Right ventricle myocardium inferior (tissue), 1 donor: ENCODE data around the gene FHOD1. TPM values are rescaled to one million over a fixed set of nuclear protein-coding genes. Genes with fewer than 3 reads are reported as not detected.
A peak's percentile ranks its signal among the peaks of the same experiment; 100 is the strongest.

Source experiments
- ATAC-seq: fragments of 200-7000 bp; cut with Tn5 transposase; one replicate; pipeline ENCODE4 v1.9.1; 2020; ENCODE audit warnings: mild to moderate bottlenecking, moderate library complexity
- DNase-seq: peaks from one replicate; pipeline ENCODE4 v3.0.0; 2021; ENCODE audit errors: missing footprints
- intact Hi-C: fragments of 100-400 bp; cut with DNase I; formaldehyde crosslinking; loops from one replicate; pipeline ENCODE4 v1.11.0; 2022
- total RNA-seq: library from RNA; stranded (reverse); fragmentation: NEBNext Ultra II Directional; extraction: Animal tissue kit (Norgen Biotek cat#: 25700); gene quantifications from one replicate; pipeline ENCODE4 v1.2.1, GENCODE V29; 2021
- donor health status: DM: no; HTN: yes; CAD: no; lungs with severe emphysema.

FHOD1 gene
- total RNA-seq, 1 donor from 2014 or later: 15.3 TPM

- ATAC-seq (no peak), DNase-seq (no peak)
- intact Hi-C loops: no loop called here
These were observed 44.3 kb downstream of the FHOD1 start for GRCh38 chr16:67202956-67203493.

GRCh38 chr16:67202426-67202825 lies 44.9 kb downstream of the FHOD1 start:
- intact Hi-C loops: no loop called here
- ATAC-seq (no peak), DNase-seq (no peak)

- intact Hi-C loops: no loop called here
- ATAC-seq: no peak
- DNase-seq: no peak
These were observed 45.6 kb downstream of the FHOD1 start for GRCh38 chr16:67201411-67202345.

- intact Hi-C loops: no loop called here
- ATAC-seq (no peak), DNase-seq (peak; percentile 53)
These were observed 46.8 kb downstream of the FHOD1 start for GRCh38 chr16:67200491-67200890.

- ATAC-seq: peak; percentile 24
- intact Hi-C loops: no loop called here
- peak; percentile 47 for DNase-seq
These were observed 47.5 kb downstream of the FHOD1 start for GRCh38 chr16:67199808-67200198.

GRCh38 chr16:67199011-67199807 lies 48.1 kb downstream of the FHOD1 start, which contains the start of gene ELMO3:
TSS of gene ELMO3 (plus strand) at chr16:67199131. CDS start at chr16:67199327, 196 bp downstream.
- ATAC-seq: peak; percentile 22
- intact Hi-C loops: no loop called here
- peak; percentile 73 for DNase-seq

GRCh38 chr16:67198238-67198734 lies 49.0 kb downstream of the FHOD1 start:
- DNase-seq: peak; percentile 56
- intact Hi-C loops: no loop called here

GRCh38 chr16:67197704-67198103 lies 49.6 kb downstream of the FHOD1 start:
- intact Hi-C loops: no loop called here
- DNase-seq: no peak
- no peak for ATAC-seq

More at GRCh38 chr16:67198238-67198734, 49.0 kb downstream of the FHOD1 start:
- ATAC-seq: no peak

GRCh38 chr16:67196881-67197280 lies 50.4 kb downstream of the FHOD1 start:
- intact Hi-C loops: no loop called here
- DNase-seq (no peak), ATAC-seq (no peak)

- intact Hi-C loops: no loop called here
- DNase-seq (no peak), ATAC-seq (no peak)
These were observed 51.6 kb downstream of the FHOD1 start for GRCh38 chr16:67195676-67196075.

GRCh38 chr16:67194260-67194659 lies 53.0 kb downstream of the FHOD1 start:
- intact Hi-C loops: no loop called here
- no peak for ATAC-seq
- DNase-seq: no peak

- ATAC-seq: no peak
- intact Hi-C loops: no loop called here
- DNase-seq: no peak
These were observed 53.7 kb downstream of the FHOD1 start for GRCh38 chr16:67193536-67193935.

GRCh38 chr16:67192781-67193361 lies 54.4 kb downstream of the FHOD1 start:
- DNase-seq (no peak), ATAC-seq (no peak)
- intact Hi-C loops: loop anchor here (1.0 kb wide), 1 partner anchor 34 kb away; the partner anchor contains the start of gene TMEM208

- intact Hi-C loops: loop anchor here (1.0 kb wide), 1 partner anchor 35 kb away; the partner anchor contains the start of gene TMEM208
- DNase-seq (peak; percentile 97), ATAC-seq (peak; percentile 94)
These were observed 55.1 kb downstream of the FHOD1 start, which contains the start of gene E2F4 for GRCh38 chr16:67191995-67192681. TSS of gene E2F4 (plus strand) at chr16:67192155. CDS start at chr16:67192228, 73 bp downstream.

- ATAC-seq (no peak), DNase-seq (no peak)
- intact Hi-C loops: no loop called here
These were observed 55.8 kb downstream of the FHOD1 start for GRCh38 chr16:67191411-67191994.

- no peak for ATAC-seq
- no peak for DNase-seq
- intact Hi-C loops: no loop called here
These were observed 56.6 kb downstream of the FHOD1 start for GRCh38 chr16:67190448-67191399.

GRCh38 chr16:67190041-67190440 lies 57.2 kb downstream of the FHOD1 start, which contains the start of gene EXOC3L1:
TSS of gene EXOC3L1 (minus strand) at chr16:67190136. CDS start at chr16:67189676, 460 bp downstream.
- intact Hi-C loops: no loop called here
- ATAC-seq (no peak), DNase-seq (no peak)
